ENCODE results near the gene B3GALNT2.

Gene B3GALNT2

DNA sequence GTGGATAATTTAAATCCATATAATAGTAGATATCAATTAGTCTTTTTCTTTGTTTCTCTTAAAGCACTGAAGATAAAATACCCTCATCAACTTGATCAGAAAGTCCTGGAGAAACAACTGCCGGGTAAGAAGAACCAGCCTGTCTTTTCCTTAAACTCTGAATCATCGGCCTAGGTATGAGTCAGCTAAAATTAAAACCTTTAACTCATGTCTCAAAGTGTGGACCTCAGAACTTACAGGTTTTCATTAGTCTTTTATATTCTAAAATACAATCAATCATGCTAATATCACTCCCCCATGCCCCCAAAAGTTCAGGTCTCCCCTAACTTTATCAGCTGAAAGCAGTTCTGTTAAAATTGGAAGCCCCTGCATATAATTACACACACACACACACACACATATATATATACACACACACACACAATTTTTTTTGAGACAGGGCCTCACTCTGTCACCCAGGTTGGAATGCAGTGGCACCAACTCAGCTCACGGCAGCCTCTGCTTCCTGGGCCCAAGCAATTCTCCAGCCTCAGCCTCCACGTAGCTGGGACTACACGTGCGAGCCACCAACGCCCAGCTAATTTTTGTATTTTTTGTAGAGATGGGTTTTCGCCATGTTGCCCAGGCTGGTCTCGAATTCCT, 61.3 kb downstream of the B3GALNT2 start:
- TF ChIP-seq, protein P1, sequence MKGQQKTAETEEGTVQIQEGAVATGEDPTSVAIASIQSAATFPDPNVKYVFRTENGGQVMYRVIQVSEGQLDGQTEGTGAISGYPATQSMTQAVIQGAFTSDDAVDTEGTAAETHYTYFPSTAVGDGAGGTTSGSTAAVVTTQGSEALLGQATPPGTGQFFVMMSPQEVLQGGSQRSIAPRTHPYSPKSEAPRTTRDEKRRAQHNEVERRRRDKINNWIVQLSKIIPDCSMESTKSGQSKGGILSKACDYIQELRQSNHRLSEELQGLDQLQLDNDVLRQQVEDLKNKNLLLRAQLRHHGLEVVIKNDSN (IDR thresholded peaks at IDR 0.05): no peak
- TF ChIP-seq TCF12 (IDR thresholded peaks at IDR 0.05; ENCODE audit: low read depth): no peak
- TF ChIP-seq TAF1 (IDR thresholded peaks at IDR 0.05; ENCODE audit: low read depth): no peak

DNA sequence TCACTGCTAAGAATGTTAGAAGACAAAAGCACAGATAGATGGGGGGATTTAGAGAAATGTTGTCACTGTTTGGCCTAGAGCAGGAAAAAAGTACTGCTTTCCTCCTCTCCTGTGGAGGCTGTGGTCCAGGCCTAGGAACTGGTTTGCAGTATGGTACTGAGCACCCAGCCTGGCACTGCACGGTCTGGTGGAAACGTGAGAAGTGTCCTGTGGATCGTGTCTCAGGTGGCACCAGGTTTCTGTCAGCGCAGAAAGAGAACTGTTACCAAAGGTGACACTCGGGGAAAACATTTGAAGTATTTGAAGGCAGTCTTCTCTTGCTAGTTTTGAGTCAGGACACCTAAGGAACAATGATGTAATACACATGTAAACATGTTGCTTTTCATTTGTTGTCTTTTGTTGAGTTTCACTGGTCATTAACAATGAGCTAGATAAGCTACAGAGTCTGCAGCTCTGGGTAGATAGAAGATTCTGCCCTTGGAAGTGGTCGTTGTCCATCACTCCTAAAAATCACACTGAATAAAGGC, 63.0 kb downstream of the B3GALNT2 start:
- TF ChIP-seq TEAD4 (IDR thresholded peaks at IDR 0.05): no peak
- TF ChIP-seq, protein P1 (IDR thresholded peaks at IDR 0.05): no peak
- TF ChIP-seq EP300 (IDR thresholded peaks at IDR 0.05; ENCODE audit: borderline replicate concordance): no peak
- TF ChIP-seq, protein P2, sequence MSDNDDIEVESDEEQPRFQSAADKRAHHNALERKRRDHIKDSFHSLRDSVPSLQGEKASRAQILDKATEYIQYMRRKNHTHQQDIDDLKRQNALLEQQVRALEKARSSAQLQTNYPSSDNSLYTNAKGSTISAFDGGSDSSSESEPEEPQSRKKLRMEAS (IDR thresholded peaks at IDR 0.05): no peak
- TF ChIP-seq YY1 (IDR thresholded peaks at IDR 0.05; ENCODE audit: low read depth): no peak
- no peak for TF ChIP-seq TCF12 (IDR thresholded peaks at IDR 0.05; ENCODE audit: low read depth)
- no peak for TF ChIP-seq EGR1 (IDR thresholded peaks at IDR 0.05)
- TF ChIP-seq, protein P3, sequence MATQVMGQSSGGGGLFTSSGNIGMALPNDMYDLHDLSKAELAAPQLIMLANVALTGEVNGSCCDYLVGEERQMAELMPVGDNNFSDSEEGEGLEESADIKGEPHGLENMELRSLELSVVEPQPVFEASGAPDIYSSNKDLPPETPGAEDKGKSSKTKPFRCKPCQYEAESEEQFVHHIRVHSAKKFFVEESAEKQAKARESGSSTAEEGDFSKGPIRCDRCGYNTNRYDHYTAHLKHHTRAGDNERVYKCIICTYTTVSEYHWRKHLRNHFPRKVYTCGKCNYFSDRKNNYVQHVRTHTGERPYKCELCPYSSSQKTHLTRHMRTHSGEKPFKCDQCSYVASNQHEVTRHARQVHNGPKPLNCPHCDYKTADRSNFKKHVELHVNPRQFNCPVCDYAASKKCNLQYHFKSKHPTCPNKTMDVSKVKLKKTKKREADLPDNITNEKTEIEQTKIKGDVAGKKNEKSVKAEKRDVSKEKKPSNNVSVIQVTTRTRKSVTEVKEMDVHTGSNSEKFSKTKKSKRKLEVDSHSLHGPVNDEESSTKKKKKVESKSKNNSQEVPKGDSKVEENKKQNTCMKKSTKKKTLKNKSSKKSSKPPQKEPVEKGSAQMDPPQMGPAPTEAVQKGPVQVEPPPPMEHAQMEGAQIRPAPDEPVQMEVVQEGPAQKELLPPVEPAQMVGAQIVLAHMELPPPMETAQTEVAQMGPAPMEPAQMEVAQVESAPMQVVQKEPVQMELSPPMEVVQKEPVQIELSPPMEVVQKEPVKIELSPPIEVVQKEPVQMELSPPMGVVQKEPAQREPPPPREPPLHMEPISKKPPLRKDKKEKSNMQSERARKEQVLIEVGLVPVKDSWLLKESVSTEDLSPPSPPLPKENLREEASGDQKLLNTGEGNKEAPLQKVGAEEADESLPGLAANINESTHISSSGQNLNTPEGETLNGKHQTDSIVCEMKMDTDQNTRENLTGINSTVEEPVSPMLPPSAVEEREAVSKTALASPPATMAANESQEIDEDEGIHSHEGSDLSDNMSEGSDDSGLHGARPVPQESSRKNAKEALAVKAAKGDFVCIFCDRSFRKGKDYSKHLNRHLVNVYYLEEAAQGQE (IDR thresholded peaks at IDR 0.05; ENCODE audit: low read depth): no peak
- no peak for TF ChIP-seq TAF1 (IDR thresholded peaks at IDR 0.05; ENCODE audit: low read depth)
- no peak for TF ChIP-seq RAD21 (IDR thresholded peaks at IDR 0.05; ENCODE audit: low read depth)
- no peak for TF ChIP-seq CEBPB (IDR thresholded peaks at IDR 0.05)
- TF ChIP-seq FOXM1 (IDR thresholded peaks at IDR 0.05; ENCODE audit: borderline replicate concordance, low read depth): no peak
- no peak for TF ChIP-seq ZBTB7A (IDR thresholded peaks at IDR 0.05; ENCODE audit: low read depth)
- no peak for TF ChIP-seq CREB1 (IDR thresholded peaks at IDR 0.05; ENCODE audit: low read depth)
- TF ChIP-seq NFIC (IDR thresholded peaks at IDR 0.05): no peak

DNA sequence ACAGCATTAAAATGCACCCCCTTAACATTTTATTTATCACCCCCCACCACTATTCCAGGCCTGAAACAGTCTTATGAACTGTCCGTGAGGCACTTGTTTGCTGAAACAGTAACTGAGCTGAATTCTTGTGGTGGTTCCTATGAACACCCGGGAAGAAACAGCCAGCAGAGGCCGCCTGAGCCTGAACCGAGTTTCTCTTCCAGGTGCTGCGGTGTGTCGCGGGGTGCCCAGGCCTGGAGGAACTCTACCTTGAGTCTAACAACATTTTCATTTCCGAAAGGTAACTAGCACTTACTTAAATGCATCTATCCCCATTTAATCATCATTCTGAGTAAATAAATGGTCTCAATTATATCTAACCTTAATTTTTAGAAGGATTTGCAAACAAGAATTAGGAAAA, 70.3 kb downstream of the B3GALNT2 start:
- TF ChIP-seq EP300 (IDR thresholded peaks at IDR 0.05; ENCODE audit: borderline replicate concordance): no peak
- TF ChIP-seq EGR1 (IDR thresholded peaks at IDR 0.05): no peak
- TF ChIP-seq YY1 (IDR thresholded peaks at IDR 0.05; ENCODE audit: low read depth): no peak
- peak; percentile 17; the same call in 1 of the 2 replicates for TF ChIP-seq RAD21 (IDR thresholded peaks at IDR 0.05; ENCODE audit: low read depth)
- TF ChIP-seq ZBTB7A (IDR thresholded peaks at IDR 0.05; ENCODE audit: low read depth): no peak

DNA sequence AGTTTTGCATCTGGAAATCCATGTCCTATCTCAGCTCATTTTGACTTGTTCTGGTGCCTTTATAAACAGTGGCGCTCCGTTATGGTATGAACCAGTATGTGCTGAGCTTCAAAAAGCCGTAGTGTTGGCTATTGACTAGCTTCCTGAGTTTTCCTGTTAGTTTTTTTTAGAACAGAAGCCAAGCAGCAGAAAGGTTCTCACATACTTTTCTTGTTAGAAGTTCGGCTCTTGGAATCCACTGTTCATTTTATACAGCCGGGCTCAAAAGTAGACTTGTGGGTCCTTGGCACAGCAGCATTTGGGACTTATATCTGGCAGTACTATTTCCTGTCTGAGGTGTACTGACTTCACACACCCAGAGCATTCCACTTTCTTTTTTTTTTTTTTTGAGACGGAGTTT, 73.3 kb downstream of the B3GALNT2 start:
- TF ChIP-seq CEBPB (IDR thresholded peaks at IDR 0.05) (no peak), TCF12 (IDR thresholded peaks at IDR 0.05; ENCODE audit: low read depth) (no peak), EGR1 (IDR thresholded peaks at IDR 0.05) (no peak)

DNA sequence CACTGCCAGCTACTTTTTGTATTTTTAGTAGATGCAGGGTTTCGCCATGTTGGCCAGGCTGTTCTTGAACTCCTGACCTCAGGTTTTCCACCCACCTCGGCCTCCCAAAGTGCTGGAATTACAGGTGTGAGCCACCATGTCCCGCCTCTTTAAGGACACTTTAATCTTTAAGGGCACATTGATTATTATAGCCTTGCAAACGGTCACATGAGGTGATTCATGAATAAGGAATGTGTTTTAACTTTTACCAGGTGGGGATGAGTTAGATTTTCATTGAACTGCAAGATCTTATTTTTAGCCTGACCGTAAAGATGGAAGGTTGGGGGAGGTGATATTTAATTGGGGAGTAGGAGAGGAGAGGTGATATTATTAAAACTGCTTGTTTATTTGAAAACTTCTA, 75.1 kb downstream of the B3GALNT2 start:
- TF ChIP-seq ZBTB7A (IDR thresholded peaks at IDR 0.05; ENCODE audit: low read depth) (no peak), TEAD4 (IDR thresholded peaks at IDR 0.05) (no peak)
- TF ChIP-seq, protein P3 (IDR thresholded peaks at IDR 0.05; ENCODE audit: low read depth): no peak
- TF ChIP-seq, protein P2 (IDR thresholded peaks at IDR 0.05): no peak

DNA sequence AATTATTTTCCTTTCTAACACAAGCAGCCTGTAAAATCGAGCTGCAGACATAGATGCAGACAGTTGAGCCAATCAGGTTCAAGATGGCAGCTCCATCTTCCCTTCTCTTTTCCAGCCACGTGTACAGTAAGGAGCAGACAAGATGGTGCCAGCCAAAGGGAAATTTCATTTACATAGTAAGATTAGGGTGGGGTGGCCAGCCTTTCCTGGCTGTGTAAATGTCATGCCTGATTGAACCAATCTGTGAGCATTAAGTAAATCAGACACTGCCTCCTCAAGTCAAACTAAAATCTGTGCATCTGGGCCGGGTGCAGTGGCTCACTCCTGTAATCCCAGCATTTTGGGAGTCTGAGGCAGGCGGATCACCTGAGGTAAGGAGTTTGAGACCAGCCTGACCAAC, 76.8 kb downstream of the B3GALNT2 start:
- no peak for TF ChIP-seq NFIC (IDR thresholded peaks at IDR 0.05)
- TF ChIP-seq EP300 (IDR thresholded peaks at IDR 0.05; ENCODE audit: borderline replicate concordance): no peak
- TF ChIP-seq CEBPB (IDR thresholded peaks at IDR 0.05): no peak
- TF ChIP-seq EGR1 (IDR thresholded peaks at IDR 0.05): no peak
- TF ChIP-seq FOXM1 (IDR thresholded peaks at IDR 0.05; ENCODE audit: borderline replicate concordance, low read depth): no peak
- TF ChIP-seq, protein P3 (IDR thresholded peaks at IDR 0.05; ENCODE audit: low read depth): no peak

Measured in Ishikawa (cell line).